Glomerular endothelial cell (primary cell): Measurements from ENCODE around the gene SNAPC1. TPM values are rescaled to one million over a fixed set of nuclear protein-coding genes. Genes with fewer than 3 reads are reported as not detected.
"Not testable (repeated sequence)": the region's sequence is repeated elsewhere in the genome, so short reads cannot be mapped to it uniquely, and the experiment has no call there.

Experiments used
- DNase-seq: peaks from one replicate; pipeline ENCODE4 v3.0.0-alpha.2; 2011; ENCODE audit warnings: low read depth, low spot score; ENCODE audit errors: extremely low read depth
- total RNA-seq: library from RNA; depleted of rRNA; stranded (reverse); fragments of >200 nt; gene quantifications from 2 replicates; pipeline ENCODE4 v1.2.3, GENCODE V29; 2015

SNAPC1 gene
- total RNA-seq, 1 donor from 2014 or later = 12.1 TPM

DNA sequence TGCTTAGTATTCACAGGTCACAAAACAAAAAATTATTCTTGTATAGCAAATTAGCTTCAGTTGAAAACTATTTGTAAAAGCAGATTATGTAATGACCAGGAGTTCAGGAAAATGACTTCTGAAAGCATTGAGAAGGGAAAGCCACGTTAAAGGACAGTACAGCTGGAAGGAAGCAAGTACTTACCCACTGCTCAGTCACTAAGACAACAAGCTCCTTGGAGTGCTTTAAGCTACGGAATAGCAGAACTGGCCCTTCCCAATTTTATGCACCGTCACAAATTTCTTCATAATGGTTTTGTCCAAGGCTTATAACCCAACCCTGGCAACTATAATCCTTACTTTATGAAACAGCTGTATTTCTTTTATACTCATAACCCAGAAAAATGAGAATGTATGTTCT, 13.0 kb upstream of the SNAPC1 start:
- DNase-seq = no peak

DNA sequence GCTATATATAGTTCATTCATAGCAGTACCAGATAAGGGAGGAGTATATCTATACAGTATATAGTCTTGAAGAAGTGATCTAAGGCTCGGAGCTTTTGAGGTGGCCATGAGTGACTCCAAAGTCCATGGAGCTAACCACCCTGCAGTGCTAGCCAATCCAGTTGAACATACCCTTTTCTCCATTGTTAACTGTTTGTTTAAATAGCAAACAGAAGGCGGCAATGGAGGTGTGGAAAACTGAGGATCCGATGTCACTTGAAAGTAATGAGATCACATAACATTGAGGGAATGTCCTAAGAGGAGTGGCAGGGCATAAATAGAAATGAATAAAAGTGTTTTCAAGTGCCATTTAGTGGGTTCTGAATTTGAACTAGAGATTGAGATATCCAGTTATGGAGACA, 12.4 kb upstream of the SNAPC1 start:
- no peak for DNase-seq

DNA sequence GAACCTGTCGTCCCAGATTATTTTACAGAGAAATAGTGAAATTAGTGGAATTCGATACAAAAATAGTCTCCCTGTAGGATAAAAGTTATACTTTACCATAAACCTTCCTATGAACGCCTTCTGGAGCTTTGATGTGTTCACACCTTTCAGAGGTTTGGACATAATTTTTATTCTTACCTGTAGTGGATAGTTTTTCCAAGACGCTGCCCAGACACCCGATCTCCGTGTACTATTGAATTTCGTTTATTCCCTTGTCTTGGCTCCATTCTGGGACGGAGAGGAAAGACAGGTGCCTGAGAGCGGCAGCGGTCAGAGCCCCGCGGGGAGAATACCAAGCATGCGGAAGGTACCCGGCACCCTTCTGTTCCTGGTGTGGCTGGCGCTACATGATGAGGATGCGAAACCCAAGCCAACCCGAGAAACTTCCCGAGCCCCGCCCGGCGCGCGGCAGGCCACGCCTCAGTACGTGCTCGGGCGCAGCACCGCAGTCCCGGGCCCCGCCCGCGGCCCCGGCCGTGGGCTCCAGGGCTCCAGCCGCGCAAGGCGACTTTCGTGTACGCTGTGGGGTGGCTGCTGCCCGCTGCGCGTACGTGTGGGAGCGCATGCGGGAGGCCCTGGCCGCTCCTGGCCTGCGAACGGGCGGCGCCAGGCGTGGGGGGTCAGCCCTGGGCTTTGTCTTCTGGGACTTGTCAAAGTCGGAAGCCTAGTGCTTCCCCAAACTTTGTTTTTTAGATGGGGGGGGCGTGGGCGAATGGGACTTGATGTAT, 11.3 kb upstream of the SNAPC1 start:
- no peak for DNase-seq

DNA sequence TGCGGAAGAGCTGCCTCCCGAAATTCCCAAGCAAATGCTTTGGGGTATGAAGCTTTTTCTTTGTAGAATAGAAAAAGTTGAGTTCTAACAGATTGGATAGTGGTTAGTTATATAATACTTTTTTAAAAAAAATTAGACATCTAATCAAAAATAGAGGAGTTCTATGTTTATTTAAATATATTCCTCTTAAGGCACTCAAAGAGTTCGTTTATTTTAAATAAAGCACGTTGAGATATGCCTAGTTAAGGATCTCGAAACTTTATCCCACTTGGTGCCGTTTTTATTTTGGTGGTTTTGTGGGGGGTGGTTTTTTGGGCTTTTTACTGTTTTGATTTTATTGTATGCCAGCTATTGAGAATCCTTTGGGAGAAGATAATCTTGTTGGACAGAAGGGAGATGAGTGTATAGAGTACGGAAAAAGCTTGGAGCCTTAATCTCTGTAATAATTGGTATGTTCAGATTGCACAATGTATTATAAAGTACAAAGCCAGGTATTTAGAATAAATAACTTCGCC, 10.7 kb upstream of the SNAPC1 start:
- DNase-seq = no peak

DNA sequence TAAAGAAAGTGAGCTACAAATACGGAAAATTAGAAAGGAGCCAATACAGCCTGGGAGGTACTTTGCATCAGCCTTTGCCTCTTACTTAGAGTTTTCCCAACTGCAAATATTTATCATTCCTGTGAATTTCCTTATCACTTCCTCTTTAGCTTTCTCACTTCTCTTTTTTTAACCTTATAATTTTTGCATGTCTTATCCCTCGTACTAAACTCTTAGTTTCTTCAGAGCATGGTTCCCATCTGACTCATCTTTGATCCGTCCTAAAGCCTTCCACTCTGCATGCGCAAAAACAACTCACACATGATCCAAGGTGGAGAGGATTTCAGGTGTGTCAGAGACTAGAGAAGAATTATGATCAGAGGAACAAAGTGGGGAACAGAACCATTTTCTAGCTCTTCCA, 9.6 kb upstream of the SNAPC1 start:
- DNase-seq = no peak

DNA sequence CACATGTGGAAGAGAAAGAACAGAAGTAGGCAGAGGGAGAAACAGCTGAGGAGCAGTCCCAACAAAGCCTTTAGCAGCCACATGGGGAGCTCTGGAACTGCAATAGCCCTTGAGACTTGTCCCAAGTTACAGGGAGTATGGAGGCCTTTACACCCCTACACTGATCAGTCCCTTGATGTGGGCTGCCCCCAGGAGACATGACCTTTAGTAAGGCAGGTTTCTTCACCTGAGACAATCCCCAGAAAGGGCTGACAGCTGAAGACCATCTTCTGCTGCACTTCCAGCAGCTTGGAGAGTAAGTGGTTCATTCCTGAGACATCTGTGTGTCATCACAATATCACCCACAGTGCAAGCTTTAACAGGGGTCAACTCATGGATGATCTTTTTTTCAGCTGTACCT, 8.6 kb upstream of the SNAPC1 start:
- DNase-seq = no peak

DNA sequence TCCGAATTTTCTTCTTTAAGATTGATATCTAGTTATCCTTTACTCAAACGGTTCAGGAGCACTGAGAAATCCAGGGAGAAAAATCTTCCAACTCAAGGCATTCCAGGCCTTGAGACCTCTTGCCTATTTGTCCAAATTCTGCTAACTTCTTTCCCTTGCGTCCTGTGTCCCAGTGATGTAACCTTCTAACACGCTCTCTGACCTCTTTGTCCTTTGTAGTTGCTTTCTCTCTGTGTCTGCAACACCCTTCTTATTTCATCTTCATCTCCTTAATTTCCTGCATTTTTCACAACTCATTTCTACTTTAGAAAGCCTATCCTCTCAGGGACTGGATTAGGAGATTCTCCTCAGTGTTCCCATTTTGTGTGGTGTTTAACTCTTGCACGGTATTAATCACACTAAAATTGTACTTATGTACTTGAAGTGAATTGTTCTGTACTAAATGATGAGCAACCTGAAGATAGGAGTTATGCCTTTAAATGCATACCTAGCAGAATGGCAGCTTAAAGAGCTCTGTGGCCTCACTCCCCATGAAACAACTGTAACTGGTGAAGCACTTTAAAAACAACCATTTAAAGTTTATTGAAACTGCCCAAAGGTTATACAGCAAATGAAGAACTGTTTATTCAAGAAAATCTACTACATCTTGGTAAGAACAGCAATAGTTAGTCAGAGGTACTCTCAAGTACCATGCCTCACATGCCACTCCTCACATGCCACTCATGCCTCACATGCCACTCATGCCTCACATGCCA, 7.4 kb upstream of the SNAPC1 start:
- no peak for DNase-seq

DNA sequence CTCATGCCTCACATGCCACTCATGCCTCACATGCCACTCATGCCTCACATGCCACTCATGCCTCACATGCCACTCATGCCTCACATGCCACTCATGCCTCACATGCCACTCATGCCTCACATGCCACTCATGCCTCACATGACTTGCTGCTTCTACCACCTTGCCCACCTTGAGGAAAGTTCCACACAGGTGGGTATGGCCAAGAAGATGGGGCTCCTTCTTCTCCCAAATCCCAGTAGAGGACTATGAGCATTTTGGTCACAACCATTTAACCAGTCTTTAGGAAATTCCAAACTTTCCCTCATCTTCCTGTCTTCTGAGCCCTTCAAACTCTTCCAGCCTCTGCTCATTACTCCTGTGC, 6.9 kb upstream of the SNAPC1 start:
- DNase-seq = not testable (repeated sequence)

DNA sequence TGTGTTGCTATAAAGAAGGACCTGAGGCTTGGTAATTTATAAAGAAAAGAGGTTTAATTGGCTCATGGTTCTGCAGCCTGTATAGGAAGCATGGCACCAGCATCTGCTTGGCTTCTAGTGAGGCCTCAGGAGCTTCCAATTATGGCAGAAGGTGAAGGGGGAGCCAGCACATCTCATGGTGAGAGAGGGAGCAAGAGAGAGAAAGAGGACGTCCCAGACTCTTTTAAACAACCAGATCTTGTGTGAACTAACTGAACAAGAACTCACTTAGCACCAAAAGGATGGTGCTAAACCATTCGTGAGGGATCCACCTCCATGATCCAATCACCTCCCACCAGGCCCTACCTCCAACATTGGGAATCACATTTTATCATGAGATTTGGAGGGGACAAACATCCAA, 6.1 kb upstream of the SNAPC1 start:
- no peak for DNase-seq

DNA sequence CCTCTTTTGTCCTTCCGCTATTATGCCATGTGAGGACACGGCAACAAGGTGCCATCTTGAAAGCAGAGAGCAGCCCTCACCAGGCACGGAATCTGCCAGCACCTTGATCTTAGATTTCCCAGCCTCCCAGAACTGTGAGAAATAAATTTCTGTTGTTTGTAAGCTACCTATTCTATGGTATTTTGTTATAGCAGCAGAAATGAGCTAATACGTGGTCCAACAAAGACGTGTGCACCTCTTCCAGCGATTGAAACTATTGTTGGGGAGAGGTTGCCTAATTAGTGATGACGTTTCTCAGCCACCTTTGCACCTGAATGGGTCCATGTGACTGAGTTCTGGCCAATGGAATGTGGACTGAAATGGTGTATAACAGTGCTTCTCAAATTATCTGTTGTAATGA, 2.3 kb upstream of the SNAPC1 start:
- DNase-seq = no peak

DNA sequence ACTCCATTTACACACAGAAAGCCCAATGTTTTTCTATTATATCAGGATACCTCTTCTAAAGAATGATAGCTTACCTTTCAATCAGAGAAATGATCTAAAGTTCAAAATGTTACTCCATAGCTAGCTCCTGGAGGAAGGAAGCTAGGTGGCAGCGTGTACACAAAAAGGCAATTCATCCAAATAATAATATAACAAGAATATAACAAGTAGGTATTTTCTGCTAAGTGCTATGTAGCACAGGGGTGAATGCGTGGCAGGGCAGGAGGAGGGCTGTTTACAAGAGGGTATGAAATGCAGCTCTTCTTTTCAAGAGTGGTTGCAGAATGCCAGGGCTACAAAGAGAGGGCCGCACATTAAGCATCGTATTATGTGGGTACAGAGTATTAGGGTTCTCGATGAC, 663 bp upstream of the SNAPC1 start:
- no peak for DNase-seq

DNA sequence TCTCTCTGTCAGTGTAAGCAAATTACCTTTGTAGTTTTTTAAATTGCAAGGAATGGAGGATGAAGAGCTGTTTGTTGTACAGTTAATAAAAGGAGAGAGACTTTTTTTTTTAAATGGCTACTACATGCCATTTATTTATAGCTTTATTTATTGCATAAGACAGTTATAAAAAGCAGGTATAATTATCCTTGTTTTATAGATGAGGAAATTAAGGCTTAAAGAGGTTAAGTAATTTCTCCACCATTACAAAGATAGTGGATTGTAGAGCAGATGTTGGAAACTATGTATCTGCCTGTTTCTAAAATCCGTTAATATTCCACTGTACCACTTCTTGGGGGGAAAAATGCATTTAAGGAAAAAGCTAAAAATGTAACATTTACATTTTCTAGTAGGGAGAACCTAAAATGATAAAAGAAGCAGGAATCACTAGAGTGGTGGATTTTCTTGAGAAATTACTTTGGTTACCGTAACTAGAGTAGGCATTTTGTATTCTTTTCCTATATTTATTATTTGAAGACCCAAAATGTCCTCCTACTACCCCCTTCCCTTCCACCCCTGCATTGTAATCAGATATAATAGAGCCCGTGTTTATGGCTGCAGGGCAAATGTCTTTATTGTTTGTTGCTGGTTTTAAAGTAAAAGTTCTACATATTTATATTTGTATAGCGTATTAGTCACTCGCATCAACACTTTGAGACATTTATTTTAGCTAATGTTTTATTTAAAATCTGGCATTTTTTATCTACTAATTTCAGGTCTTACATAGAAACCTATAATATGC, 2.3 kb downstream of the SNAPC1 start:
- DNase-seq = no peak

DNA sequence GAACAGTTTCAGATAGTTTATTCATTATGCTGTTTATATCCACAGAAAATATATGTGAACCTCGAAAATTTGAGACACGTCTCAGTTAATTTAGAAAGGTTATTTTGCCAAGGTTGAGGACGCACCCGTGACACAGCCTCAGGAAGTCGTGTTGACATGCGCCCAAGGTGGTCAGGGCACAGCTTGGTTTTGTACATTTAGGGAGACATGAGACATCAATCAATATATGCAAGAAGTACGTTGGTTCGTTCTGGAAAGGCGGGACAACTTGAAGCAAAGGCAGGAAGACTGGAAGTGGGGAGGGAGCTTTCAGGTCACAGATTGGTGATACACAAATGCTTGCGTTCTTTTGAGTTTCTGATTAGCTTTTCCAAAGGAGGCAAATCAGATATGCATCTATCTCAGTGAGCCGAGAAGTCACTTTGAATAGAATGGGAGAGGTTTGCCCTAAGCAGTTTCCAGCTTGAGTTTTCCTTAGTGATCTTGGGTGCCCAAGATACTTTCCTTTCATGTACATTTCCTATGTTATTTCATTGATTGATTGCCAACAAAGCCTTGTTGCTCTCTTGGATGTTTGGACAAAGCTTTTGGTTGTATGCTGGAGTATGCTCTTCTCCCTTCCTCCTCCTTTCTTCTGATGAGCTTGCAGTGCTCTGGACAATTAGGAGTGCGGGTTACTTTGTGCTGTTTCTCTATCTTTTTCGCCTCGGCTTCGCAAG, 3.2 kb downstream of the SNAPC1 start:
- DNase-seq = no peak

DNA sequence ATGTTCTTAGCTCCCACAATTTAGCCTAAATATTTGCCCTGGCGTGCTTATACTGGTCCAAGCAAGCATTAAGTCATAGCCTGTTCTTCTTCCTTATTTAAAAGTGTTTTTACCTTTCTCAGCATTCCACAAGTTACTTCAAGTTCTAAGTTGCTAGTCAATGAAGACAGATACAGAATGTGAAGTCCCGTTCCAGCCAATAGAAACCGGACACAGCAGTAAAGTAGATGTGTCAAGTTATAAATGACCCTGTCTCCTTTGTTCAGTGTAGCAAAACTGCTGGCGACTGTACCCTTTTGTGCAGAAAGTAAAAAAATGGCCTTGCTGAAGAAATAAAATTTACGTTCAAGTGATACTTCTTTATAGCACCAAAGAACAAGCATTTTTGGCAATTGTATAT, 3.9 kb downstream of the SNAPC1 start:
- no peak for DNase-seq

DNA sequence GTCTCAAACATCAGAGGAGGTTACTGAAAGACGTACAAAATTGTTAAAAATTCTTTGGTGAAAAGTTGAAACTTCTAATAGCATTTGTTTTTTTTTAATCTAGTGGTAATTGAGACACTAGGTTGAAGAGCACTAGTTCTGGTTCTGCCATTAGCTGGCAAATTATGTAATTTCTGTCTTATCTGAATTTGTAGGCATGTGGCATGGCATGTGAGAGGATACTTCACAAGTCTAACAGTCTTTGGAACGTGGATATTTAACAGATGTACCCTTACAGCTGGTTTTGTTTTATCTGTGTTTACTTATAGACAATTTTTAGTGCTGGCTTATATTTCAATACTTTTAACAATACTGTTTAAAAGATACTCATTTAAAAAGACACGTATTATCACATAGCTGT, 6.0 kb downstream of the SNAPC1 start:
- no peak for DNase-seq

DNA sequence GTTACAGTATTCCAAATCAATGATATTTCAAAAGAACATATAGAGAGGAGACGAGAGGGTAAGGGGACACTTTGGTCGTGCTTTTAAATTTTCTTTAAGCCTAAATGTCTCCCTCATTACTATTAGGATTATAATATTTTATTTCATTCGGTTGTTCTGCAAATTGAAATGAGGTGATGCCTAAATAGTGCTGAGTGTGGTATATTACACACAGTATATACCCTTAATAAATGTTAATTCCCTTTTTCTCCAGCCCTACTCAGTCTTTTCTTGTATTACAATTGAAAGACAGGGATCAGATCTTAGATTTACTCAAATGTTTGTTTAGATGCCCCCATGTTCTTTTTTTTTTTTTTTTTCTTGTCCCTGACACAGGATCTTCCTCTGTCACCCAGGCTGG, 7.7 kb downstream of the SNAPC1 start:
- DNase-seq = no peak

DNA sequence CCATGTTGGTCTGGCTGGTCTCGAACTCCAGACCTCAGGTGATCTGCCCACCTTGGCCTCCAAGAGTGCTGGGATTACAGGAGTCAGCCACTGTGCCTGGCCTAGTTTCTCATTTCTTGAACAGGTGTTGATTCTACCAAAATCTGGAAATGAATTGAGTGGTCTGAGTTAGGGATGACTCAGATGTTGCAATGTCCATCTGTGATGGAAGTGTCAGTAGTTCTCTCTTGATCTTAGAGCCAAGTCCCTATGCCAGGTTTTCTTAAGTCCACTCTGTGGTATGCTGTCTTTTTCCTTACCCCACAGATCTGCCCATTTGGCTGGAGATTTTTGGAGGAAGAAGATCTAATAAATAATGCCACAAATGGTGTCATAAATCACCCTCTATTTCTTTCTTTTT, 12.6 kb downstream of the SNAPC1 start:
- DNase-seq = no peak

DNA sequence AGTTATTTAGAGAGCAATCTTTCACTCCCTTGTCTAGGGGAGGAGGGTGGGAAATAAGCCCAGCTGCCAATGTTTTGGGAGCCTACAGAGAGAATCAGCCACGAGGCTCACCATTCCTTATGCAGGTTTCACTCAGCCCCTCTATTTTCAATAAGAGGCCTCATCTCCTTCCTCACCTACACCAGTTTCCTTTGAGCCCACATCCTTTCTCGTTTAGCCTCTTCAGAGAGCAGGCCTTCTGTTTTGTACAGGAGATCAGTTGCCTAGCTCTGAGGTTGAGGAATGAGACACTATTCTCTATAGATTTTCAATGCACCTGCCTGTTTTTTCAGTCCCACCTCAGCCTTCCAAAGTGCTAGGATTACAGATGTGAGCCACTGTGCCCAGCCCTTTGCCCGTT, 17.9 kb downstream of the SNAPC1 start:
- no peak for DNase-seq

DNA sequence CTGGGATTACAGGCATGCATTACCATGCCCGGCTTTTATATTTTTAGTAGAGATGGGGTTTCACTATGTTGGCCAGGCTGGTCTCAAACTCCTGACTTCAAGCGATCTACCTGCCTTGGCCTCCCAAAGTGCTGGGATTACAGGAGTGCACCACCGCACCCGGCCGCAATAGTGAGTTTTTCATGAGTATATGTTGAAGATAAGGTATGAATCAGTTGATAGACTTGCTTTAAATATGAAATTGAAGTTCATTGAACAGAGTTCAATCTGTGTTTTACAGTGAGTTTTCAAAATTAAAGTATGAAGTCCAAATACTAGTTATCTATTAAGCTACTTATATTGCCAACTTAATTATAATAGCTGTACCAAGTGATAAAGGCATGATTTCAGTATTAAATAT, 35.1 kb downstream of the SNAPC1 start:
- no peak for DNase-seq

DNA sequence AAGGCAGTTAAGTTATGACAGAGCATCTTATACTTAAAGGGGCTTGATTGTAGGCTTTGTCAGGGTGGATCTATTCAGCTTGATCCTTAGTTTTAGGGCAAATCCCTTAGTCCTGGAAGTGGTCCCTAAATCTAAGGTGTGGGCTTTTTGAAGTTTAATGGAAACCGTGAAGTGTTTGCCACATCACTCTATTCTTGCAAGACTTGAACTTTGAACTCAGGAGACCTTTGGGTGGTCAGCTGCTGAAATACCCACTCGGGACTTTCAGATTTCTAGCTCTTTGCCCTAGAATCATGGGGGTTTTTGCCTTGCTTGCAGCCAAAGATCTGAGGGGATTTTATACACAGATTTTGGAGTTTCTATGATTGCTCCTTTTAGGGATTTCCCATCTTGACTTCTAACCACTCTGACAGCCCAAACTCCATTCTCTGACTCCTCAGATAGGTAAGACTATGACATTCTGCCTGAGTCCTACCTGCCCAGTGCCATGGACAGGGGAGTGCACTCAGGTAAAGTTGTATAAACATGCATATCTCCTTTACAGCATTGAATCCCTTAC, 39.9 kb downstream of the SNAPC1 start:
- DNase-seq = no peak

DNA sequence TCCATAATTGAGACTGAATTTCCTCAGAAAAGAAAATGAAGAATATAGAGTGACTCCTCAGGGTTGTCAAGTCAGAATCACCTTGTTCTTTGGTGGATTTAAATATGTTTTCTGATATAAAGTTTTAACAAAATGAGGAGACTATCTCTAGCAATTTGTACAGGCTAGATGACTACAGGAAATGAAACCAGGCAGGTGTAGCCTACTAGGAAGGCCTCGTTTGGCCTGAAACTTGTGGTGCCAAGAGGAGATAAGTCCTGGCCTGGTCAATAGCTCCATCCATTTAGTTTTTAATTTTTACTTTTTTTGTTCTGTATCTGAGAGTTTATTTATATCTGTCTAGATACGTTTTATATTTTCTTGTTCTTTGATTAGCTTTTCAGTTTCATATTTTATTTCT, 41.5 kb downstream of the SNAPC1 start:
- no peak for DNase-seq
